GM12892 (cell line): Measurements from ENCODE around the gene AGAP9.
"Not testable (repeated sequence)": the region's sequence is repeated elsewhere in the genome, so short reads cannot be mapped to it uniquely, and the experiment has no call there.

ENCODE experiments used
- POLR2A ChIP-seq: IDR thresholded peaks from 2 replicates; pipeline ENCODE4 v1.6.1; 2011; ENCODE audit warnings: low read depth, low read length, control low read depth
- POLR2AphosphoS5 ChIP-seq: IDR thresholded peaks from 2 replicates; pipeline ENCODE4 v1.6.1; 2011; ENCODE audit warnings: low read depth, low read length, control low read depth
- TAF1 ChIP-seq: IDR thresholded peaks from 2 replicates; pipeline ENCODE4 v1.6.1; 2011; ENCODE audit warnings: low read depth, mild to moderate bottlenecking, control low read depth, low read length, borderline replicate concordance

GRCh38 chr10:47467957-47468356 lies 55.5 kb downstream of the AGAP9 start:
- not testable (repeated sequence) for TF ChIP-seq POLR2A, POLR2AphosphoS5, TAF1
